ELR (cell line): ENCODE results near the gene SLC15A5.

Experiments used
- DNase-seq: peaks from one replicate; pipeline ENCODE4 v3.0.0-alpha.2; 2015; ENCODE audit warnings: low read depth

SLC15A5 gene, protein sequence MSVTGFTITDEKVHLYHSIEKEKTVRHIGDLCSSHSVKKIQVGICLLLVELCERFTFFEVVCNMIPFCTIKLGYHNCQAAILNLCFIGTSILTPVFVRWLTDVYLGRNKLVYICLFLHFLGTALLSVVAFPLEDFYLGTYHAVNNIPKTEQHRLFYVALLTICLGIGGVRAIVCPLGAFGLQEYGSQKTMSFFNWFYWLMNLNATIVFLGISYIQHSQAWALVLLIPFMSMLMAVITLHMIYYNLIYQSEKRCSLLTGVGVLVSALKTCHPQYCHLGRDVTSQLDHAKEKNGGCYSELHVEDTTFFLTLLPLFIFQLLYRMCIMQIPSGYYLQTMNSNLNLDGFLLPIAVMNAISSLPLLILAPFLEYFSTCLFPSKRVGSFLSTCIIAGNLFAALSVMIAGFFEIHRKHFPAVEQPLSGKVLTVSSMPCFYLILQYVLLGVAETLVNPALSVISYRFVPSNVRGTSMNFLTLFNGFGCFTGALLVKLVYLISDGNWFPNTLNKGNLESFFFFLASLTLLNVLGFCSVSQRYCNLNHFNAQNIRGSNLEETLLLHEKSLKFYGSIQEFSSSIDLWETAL

DNA sequence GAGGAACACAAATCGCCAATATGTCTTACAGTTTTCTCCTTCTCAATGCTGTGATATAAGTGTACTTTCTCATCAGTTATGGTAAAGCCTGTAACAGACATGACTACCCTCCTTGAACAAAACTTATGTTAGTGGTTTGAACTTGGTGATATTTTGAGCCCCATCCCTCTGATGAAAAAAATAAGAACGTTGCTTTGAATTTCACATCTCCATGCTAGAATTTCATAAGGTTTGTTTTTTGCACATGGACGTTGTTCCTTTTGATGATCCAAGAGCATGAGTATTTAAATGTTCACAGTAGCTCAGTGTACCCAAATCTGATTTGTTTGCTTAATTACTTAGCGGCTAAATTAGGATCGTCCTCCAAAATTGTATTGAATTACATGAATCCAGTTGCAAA is at the start of gene SLC15A5:
Gene SLC15A5 (minus strand): TSS at position 101 of the 400 bp plus-strand sequence. CDS start 0 bp downstream, at position 101.
- no peak for DNase-seq

DNA sequence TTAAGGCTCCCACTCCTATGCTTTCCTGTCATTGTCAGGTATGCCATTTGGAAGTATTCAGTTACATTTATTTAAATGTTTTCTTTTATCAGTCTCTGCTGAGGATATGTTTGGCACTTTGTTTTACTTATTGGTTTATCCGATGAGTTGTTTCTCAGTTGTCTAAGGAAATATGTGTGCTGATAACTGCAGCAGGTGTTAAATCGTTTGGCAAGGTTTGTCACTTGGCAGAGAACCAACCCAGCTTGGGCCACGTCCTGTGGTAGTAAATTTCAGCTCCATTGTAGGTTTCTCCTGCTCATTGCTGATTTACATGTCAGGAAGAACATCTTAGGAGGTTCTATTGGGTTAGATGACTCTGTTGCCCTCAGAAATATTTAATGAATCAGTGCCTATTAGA is 47.9 kb upstream of the SLC15A5 start:
- DNase-seq: no peak

DNA sequence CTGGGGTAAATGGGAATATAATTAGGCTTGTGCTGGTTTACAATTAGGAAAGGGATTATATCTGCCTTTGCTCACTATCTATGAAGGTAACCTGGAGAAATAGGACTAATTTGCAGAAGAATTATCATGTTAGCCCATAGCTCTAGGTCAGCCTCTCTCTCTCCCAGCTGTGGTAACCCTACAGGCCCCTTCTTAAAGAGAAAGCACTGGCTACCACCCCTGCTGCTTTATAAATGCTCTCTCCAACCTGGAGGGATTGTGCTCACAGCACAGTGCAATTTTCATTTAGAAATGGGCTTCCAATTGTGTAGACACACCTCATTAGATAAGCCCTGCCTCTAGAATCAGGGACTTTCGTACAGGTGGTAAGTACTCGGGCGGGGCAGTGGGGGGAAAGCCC is 47.3 kb upstream of the SLC15A5 start:
- DNase-seq: no peak

DNA sequence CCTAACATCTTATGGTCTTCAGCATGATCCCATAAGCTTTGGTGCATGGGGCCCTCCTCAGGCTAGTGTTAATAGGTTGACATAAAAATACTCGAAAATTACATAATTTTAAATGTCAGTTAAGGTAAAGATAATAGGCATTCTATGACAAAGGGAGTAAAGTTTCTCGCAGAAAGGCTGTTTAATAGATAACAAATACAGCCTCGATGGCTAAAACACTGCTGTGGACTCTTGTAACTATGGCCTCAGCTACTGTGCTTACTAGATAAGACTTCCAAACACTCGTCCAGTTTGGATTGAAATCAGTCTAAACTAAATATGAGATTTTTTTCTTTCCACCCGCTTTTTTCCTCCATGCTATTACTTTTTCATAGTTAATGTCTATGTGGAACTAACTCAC is 46.8 kb upstream of the SLC15A5 start:
- no peak for DNase-seq

DNA sequence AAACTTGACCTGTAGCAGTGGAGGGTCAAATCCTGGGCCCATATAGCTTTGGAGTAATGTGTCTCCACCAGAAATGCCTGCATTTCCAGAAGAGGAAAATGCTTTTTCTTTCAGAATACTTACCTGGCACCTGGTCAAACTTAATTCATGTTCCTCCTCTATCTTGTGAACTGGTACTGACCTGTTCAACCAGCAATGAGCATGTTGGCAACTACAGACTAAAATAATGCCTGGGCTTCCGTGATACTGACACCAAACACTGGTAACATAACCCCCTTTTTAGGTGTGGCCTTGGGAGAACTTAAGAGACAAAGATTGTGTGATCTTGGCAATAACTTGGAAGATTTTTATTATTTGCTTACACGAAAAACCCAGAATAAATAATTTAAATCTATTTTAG is 46.2 kb upstream of the SLC15A5 start:
- DNase-seq: no peak

DNA sequence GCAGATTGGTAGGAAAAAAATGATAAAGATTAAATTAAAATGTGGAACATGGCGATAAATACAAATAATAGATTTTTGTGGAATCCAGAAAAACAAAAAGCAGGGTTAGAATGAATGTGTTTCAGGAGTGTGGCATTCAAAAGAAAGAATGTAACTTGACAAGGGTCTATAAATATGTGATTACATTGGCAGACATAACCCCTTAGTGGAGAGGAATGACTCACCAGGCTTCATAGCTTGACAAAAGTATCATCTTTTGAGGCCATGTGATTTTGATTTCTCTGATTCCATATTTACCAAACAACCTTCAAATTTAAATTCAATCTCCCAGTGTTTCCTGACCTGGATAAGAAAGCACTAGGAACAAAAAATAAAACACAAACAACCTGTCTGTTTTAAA is 45.5 kb upstream of the SLC15A5 start:
- DNase-seq: no peak

DNA sequence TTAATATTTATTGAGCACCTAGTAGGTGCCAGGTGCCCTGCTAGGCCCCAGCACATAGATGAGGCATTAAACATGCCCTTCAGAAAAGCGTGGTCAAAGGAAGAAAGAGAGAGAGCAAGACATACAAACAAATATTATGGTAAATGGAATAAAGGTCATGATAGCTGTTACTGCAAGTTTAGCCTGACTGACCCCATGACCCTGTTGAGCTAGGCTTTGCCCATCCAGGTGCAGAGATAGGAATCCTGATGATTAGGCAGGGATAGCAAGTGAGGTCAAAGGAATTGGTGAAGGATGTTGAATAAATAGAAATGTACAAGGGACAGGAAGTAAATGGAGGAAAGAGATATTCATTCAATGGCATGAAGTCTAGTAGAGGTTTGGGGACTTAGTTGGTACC is 33.4 kb upstream of the SLC15A5 start:
- DNase-seq: no peak

DNA sequence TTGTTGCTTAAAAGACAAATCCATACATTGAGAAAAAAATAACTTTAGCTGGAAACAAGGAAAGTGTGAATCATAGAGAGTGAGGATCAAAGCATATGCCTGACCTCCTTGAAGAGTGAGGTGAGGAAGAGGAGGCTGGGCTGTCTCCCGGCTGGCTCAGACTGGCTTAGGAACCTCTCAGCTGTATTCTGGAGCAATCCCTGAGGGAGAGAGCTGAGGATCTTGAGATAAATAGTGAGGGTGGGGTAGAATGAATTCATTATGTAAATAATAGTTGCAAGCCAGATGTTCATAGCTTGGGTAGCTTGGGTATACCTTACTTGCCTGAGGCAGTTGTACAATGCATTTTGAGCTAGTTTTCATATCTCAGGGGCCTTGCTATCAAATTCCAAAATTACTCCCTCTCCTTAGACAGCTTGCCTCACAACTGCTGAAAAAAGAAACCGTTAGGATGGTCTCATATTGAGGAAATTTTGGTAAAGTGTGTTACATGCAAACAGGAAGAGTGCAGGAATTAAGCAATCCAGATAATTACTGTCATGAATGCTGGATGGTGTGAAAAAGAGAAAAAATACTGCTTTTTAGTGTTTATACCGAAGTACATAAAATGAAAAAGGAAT is 30.5 kb upstream of the SLC15A5 start:
- no peak for DNase-seq

DNA sequence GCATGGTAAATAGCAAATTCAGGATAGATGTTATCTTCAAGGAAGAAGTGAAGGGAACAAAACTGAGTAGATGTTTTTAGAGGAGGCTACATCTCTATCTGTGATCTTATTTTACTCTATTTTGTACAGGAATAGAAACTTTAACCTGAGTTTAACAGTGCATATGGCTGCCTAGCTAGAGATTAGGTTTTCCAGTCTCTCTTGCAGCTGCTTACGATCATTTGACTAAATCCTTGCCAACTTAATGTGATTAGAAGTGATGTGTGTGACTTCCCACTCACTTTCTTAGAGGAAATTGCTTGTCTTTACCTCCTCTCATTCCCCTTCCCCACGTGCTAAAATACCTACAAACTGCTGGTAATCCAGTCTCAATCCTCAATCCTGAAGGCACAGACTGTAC is 26.5 kb upstream of the SLC15A5 start:
- no peak for DNase-seq

DNA sequence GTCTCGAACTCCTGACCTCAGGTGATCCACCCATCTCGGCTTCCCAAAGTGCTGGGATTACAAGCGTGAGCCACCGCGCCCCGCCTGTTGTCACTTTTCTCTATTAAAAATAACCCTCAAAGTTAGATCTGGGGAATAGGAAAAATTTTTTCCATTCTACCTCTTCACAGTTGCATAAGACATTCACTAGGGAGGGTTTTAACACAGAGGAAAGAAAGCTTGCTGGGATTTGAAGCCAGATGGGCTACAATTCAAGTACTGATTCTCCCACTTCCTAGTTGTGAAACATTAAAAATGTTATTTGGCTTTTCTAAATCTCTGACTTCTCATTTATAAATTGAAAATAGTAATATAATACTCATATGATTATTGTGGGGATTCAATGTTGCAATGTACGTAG is 23.3 kb upstream of the SLC15A5 start:
- no peak for DNase-seq

DNA sequence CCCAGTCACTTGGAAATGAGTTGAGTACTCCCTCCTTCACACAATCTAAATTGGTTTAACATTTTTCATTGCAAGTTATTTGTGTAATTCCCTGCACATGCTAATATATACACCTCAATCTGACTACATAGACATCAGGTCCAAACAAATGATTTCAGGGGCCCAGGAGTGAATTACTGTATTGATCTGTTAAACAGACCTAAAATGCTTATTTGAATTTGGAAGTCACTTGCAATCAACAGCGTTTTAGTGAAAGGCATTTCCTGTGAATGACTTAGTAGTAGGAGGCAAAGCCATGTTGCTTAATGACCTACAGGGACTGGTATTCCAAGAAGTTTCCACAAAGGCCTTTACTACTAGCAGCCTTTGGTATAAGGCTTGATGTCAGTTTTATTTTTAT is 22.6 kb upstream of the SLC15A5 start:
- no peak for DNase-seq

DNA sequence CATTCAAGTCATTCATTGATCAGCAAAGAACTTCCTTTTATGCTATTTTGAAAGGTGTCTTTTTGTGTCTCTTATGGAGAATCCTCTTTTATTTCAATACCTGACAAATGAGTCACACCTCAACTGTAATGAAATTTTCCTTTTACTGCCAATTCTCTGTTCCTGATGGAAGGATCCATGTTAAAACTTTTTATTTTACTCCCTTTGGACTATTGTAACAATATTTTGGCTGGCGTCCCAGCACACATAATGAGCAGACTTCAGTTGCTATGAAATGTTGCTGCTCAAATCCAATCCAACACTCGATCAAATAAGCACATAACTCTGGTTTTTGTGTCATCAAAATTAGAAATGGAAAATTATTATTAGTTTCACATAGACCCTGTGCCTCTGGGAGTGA is 21.9 kb upstream of the SLC15A5 start:
- no peak for DNase-seq

DNA sequence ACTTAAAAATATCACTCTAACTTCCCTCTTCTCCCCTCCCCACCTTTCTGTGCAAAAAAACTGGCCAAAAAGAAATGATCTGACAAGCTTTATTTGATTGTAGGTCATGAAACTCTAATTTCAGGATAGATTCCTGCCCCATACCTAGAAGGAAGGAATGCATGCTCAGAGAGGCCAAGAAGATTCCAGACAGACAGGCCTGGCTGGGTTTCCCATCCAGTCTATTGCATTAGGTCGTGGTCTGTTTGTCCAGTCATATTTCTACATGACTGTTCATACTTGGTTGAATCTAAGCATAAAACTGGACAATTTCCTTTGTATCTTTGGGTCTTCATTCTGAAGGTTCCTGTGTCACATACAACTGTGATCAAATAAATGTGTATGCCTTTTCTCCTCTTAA is 20.0 kb upstream of the SLC15A5 start:
- DNase-seq: no peak

DNA sequence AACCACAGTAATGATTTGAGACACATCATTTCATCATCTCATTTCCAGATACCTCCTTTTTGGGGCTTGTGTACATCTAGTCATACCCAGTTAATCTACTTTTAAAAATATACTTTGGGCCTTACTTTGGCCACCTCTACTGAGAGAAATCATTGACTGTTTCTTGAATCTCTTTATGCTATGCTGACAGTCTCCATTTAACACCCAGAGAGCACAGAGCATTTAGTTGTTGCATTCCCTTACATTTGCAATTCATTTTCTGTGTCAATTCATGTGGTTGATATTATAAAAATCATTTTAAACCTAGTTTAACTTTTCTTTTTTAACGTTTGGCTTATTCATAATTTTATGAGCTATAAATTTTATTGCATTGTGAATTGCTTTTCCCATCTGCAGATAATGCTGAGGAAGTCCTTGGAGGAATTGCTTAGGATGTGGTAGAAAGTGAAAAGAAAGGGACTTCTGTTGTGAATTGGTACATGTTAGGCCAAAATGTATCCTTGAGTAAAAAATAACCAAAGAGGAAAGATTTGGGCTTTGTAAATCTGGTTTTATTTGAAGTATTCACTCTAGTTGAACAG is 17.0 kb upstream of the SLC15A5 start:
- DNase-seq: no peak

DNA sequence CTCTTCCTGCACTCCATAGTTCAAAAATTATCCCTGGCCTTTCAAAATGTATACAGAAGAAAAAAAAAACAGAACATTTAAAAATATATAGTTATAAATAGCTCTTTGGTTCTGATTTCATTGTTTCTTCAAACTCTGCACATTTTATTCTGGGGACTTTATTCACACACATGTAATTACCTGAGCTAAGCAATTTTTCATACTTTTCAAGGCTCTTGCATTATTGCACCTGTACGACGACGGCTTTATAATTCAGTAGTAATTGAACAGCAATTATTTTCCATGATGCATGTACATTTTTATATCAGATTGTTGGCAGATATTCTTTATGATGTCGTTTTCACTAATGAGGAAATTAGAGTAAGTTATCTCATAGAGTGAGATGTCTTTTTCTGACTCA is 13.5 kb upstream of the SLC15A5 start:
- DNase-seq: no peak

DNA sequence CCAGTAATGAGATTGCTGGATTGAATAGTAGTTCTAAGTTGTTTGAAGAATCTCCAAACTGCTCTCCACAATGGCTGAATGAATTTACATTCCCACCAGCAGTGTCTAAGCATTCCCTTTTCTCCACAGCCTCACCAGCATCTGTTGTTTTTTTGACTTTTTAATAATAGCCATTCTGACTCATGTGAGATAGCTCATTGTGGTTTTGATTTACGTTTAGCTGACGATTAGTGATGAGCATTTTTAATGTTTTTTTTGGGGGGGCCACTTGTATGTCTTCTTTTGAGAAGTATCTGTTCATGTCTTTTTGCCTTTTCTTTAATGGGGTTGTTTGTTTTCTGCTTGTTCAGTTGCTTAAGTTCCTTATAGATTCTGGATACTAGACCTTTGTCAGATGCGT is 8.1 kb upstream of the SLC15A5 start:
- no peak for DNase-seq

DNA sequence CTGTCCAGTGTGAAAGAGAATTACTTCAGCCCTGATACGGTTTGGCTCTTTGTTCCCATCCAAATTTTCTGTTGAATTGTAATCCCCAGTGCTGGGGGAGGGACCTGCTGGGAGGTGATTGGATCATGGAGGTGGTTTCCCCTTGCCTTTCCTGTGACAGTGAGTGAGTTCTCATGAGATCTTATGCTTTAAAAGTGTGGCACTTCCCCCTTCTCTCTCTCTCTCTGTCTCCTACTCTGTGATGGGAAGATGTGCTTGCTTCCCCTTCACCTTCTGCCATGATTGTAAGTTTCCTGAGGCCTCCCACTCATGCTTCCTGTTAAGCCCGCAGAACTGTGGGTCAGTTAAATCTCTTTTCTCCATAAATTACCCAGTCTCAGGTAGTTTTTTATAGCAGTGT is 5.5 kb upstream of the SLC15A5 start:
- no peak for DNase-seq

DNA sequence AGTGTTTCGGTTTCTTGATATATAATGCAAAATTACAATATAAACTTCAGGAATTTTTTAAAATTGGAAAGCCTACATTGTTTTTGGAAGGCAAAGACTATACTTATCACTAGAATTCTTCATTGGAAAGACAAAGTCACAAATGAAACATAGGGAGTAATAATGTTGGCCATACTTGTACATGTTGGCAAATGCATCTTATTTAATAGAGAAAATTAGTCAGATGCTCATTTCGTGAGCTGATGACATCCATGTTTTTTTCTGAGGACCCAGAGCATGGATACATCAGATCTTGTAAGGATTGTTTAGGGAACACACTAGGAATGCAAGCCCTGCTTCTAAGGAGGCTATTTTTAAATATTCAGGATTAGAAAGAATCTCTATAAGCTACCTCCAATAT is 4.6 kb upstream of the SLC15A5 start:
- no peak for DNase-seq

DNA sequence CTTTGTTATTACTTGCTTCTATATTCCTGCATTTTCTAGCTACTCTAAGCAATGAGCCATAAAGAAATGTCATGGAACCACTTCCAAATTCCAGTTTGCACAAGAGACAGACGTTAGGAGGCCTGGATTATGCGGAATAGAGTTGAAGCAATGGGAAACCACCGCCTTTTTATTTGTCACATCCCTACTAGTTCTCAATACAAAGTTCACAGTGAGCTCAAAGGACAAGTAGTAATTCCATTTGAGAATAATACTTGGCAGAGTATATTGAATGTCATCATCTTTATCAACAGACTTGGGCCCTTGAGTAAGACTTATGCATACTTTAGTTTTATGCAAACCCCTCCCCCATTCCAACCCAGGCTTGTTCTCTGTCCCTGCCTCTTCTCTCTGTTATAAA is 3.7 kb upstream of the SLC15A5 start:
- DNase-seq: no peak

DNA sequence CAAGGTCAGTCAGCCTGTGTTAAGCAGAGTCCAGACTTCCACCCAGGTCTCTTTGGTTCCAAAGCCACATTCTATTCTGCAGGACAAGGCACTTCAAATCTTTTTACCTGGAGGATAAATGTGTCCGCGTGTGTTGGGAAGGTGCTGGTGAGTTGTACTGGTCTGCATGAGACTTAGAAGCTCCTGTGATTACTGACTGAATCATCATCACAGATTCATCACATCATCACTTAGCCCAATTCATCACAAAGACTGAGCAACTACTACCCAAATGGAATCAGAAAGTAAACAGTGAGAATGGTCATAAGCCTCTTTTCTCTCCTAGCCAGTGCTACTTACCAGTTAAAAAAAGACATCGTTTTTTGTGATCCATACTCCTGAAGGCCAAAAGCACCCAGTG is 5.3 kb downstream of the SLC15A5 start:
- no peak for DNase-seq

DNA sequence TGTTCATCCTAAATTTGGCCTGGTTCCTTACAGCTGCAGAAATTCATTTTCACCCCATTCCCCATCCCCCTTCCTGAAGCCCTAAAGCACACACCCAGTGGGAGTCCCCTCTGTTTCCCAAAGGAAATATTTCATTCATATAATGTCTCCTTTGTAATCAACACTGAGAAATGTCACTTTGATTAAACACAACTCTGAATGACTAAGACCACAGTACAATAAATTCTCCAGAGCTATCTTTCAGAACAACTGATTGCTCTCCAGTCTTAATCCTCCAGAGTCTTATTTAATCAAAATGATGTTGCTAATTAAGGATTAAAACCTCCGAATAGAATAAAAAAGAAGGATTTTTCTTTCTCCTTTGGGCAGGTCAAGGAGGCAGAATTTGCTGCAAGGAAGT is 6.4 kb downstream of the SLC15A5 start:
- no peak for DNase-seq

DNA sequence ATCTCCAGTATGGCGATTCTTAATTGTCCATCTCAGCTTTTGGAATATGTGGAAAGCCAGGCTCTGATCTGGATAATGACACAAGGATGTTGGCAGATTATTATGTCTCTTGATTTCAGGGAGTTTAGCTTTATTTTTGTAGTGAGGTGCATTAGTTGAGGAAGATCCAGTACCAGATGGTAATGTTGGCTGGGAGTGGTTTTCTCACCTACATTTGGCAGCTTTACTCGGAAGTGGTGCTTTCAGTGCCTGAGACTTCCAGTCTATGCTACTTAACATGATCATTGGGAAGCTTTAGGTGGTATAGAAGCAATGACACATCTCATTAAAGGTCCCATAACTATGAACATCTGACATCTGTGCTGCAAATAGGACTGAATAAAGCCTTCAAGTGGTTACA is 7.5 kb downstream of the SLC15A5 start:
- DNase-seq: no peak

DNA sequence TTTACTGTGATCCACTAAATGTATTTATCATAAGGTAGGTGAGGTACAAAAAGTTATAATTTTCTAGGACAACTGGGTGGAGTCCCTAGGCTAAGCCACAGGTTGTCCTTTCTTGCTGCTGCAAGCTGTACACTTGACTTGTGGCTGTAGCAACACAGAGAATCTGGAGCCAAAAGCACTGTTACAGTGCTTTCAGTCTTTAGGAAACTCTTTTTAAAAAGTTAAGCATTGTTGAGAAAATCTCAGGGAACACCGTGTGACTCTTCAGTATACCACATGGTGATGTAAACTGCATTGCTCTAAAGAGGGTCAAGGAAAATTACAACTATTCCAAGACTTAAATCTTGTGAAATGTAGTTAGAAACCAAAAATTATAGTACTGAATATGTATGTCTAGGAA is 11.4 kb downstream of the SLC15A5 start:
- no peak for DNase-seq
